ENCODE results near the gene ASCL2.

- no peak for TF ChIP-seq CTCF (IDR thresholded peaks at IDR 0.05)
- TF ChIP-seq POLR2A (IDR thresholded peaks at IDR 0.05) = no peak
Observed at GRCh38 chr11:2308713-2309112, 38.3 kb upstream of the ASCL2 start.
